T follicular helper cell (primary cell): ENCODE measurements around the gene VPS18.
"Not testable (repeated sequence)": the region's sequence is repeated elsewhere in the genome, so short reads cannot be mapped to it uniquely, and the experiment has no call there.

Experiments
- DNase-seq: peaks from one replicate; pipeline ENCODE4 v3.0.0-alpha.2; 2020; ENCODE audit warnings: low read depth
- total RNA-seq, 2 experiments: gene quantifications; one replicate each; lab custom pipeline; 2026; lab: John Stamatoyannopoulos, UW

The VPS18 gene, protein sequence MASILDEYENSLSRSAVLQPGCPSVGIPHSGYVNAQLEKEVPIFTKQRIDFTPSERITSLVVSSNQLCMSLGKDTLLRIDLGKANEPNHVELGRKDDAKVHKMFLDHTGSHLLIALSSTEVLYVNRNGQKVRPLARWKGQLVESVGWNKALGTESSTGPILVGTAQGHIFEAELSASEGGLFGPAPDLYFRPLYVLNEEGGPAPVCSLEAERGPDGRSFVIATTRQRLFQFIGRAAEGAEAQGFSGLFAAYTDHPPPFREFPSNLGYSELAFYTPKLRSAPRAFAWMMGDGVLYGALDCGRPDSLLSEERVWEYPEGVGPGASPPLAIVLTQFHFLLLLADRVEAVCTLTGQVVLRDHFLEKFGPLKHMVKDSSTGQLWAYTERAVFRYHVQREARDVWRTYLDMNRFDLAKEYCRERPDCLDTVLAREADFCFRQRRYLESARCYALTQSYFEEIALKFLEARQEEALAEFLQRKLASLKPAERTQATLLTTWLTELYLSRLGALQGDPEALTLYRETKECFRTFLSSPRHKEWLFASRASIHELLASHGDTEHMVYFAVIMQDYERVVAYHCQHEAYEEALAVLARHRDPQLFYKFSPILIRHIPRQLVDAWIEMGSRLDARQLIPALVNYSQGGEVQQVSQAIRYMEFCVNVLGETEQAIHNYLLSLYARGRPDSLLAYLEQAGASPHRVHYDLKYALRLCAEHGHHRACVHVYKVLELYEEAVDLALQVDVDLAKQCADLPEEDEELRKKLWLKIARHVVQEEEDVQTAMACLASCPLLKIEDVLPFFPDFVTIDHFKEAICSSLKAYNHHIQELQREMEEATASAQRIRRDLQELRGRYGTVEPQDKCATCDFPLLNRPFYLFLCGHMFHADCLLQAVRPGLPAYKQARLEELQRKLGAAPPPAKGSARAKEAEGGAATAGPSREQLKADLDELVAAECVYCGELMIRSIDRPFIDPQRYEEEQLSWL
- total RNA-seq = 40.3 to 61.0 reads per million in 2 experiments

DNA sequence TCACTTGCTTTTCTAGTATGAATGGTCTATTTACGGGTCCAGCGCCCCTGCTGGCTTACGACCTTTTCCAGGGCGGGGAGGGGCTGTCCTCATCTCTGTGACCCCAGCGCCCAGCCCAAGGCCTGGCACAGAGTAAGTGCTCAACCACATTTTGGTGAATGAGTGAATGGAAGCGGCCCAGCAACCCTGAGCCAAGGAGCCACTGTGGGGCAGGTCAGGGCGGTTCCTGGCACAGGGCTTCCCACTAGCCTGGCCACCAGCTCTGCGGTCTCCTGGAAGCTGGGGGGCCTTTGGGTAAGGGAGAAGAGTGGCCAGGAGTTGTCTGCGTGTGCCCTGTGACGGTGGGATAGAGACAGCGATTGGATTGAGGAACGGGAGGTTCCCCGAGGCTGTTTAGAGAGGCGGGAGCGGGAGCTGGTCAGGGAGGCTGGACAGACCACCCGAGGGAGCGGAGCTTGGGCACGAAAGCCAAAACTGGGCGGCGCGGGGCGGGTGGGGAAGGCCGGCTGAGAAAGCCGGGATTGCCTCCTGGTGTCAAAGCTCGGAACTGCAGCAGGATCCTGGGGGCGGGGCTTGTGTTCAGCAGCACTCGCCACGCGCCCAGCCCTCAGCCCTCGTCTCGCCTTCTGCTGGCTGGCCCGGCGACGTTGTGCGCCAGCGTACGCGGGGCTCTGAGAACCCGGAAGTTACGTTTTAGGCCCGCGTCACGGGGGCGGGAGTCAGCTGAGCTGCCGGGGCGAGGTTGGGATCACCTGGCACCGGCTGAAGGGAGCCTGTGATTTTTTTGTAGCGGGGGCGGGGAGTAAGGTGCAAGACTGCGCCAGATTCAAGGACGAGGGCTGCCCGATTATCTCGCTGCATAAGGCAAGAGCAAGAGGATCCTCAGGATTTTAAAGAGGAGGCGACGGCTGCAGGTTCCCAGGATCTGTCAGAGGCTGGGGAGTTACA, at the start of gene VPS18:
TSS of gene VPS18 (plus strand) at position 718 of the 948 bp plus-strand sequence. CDS start 319 bp downstream, outside the sequence.
- DNase-seq = peak; percentile 98

DNA sequence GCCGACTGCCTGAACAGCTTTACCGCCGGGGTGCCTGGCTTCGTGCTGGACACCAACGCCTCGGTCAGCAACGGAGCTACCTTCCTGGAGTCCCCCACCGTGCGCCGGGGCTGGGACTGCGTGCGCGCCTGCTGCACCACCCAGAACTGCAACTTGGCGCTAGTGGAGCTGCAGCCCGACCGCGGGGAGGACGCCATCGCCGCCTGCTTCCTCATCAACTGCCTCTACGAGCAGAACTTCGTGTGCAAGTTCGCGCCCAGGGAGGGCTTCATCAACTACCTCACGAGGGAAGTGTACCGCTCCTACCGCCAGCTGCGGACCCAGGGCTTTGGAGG, 49.6 kb upstream of the VPS18 start:
- DNase-seq = no peak

DNA sequence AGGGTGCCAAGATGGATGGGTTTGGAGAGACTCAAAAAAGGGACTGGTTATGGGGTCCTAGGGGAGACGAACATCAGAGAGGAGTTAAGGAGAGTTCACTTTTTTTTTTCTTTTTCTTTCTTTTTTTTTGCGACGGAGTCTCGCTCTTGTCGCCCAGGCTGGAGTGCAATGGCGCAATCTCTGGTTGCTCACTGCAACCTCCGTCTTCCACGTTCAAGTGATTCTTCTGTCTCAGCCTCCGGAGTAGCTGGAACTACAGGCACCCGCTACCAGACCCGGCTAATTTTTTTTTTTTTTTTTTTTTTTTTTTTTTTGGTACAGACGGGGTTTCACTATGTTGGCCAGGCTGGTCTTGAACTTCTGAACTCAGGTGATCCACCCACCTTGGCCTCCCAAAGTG, 49.2 kb upstream of the VPS18 start:
- DNase-seq = no peak

DNA sequence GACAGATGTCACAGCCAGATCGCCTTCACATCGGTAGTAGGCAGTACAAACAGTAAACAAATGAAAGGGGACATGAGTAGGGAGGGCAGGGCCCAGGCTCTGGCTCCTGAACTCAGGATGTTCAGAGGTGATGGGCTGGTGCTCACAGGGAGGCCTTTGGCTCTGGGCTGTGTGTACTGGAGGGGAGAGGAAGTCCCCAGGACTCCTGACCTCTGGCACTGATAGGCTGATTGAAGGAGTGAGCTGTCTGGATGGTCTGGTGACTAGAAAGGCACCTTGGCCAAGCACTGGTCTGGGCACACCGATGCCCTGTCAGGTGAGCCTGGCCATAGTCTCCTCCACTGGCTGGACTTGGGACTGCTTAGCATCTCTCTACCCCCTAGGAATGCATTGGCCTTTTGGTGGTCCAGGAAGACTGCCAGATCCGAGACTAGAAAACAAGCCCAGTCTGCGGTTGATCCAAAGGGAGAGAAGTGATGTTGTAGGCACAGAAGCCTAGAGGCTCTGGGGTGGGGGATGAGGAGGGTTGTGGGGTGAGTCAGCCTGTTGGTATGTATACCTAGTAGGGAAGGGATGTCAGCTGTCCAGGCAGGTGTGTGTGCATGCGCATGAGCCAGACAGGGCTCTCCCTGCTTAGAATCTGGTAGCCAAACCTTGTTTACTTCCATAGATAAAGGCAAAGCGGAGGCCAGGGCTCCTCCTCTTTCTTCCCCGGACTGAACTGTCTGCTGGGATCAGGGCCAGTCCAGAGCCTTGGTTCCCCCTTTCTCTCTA, 48.6 kb upstream of the VPS18 start:
- no peak for DNase-seq

DNA sequence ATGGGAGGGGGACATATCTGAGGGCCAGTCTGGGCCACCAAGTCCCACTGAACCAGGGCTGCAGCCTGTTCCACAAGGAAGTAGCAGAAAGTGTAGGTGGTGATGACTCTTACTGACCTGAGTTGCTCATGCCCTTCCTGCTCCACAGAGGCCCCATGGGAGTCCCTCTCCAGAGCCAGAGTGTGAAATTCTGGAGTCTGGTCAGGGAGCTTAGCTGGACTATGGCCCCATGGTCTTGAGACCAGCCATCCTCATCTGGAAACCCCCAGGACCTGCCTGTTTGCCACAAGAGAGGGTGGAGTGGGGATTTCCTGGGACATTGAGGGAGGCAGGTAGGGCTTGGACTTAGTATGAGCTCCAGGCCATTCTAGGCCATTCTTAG, 47.4 kb upstream of the VPS18 start:
- no peak for DNase-seq

DNA sequence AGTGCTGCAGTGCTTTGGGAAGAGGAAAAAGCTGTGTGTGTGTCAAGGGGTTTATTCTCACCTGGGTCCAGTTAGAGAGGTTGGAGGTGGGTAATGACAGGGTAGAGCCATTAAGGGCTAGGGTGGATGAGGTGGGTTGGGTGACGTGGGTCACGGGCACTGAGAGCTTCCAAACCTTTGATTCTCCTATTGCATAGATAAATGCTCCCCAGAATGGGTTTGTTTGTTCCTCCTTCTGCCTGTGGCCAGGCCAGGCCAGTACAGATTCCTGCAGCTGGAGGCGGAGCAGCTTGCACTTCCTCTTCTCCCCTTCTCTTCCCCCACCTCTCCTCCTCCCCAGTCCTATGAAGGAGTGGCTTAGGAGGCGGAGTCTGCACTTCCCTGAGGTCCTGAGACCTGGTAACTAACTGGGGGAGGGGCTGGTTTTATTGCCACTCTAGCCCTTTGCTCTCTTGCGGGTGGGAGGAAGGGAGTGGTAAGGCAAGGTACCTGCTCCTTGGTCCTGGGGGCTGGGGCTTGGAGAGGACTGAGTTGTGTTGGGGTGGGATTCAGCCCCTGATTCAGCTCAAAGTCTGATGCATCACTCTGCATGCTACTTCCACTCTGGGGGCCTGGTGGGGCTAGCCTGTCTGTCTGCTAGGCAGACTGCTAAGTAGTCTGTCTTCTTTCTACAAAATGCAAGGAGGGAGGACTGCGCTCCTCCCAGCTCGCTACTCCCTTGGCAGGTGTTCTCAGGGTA, 46.9 kb upstream of the VPS18 start:
- no peak for DNase-seq

DNA sequence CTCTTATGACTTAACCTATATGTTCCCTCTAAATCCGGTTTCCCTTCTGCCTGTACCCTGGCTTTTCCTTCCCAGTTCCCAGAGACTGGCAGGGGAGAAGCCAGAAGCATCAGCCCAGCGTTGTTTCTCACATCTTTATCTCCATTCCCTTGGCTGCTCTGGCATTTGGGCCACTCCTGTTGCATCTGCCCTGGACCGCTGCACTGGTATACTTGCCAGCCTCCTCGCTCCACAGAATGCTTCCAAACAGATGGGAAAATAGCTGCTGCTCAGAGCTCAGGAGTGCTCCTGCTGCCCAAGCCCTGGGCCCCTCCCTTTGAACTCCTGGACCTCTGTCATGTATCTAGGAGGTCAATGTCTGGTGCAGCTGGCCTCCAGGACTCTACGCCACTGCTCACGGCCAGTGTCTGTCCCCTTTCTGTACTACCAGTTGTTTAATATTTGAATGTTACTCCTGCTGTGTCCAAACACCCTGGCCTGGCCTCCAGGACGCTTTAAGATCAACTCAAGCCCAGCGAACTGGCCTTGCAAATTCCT, 43.6 kb upstream of the VPS18 start:
- no peak for DNase-seq

DNA sequence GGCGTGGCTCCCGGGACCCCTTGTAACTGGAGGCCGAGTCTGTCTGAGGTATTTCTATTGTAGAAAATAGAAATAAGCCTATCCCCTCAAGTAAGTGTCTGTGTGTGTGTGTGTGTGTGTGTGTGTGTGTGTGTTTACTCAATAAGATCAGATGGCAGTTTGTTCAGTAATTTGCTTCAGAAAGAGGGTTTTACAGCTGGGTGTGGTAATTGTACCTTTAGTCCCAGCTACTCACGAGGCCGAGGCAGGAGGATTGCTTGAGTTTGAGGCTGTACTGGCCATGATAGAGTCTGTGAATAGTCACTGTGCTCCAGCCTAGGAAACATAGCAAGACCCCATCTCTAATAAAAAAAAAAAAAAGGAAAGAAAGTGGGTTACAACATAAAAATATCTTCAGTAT, 41.7 kb upstream of the VPS18 start:
- DNase-seq = no peak

DNA sequence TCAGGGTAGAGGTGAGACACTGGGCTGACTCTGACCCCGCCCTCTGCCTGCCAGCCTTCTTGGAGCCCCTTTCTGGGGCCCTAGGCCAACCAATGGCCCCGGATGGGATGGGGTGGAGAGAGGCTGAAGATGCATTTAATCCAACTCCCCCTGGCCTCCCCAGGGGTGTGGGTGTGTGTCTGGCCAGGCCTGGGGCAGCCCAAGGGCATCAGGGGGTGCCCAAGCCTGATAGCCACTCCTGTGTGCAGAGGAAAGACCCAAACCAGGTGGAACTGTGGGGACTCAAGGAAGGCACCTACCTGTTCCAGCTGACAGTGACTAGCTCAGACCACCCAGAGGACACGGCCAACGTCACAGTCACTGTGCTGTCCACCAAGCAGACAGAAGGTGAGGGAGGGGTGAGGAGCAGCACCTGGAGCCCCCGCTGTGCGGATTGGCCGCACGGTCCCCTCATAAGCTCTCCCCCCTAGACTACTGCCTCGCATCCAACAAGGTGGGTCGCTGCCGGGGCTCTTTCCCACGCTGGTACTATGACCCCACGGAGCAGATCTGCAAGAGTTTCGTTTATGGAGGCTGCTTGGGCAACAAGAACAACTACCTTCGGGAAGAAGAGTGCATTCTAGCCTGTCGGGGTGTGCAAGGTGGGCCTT, 40.9 kb upstream of the VPS18 start:
- DNase-seq = no peak

DNA sequence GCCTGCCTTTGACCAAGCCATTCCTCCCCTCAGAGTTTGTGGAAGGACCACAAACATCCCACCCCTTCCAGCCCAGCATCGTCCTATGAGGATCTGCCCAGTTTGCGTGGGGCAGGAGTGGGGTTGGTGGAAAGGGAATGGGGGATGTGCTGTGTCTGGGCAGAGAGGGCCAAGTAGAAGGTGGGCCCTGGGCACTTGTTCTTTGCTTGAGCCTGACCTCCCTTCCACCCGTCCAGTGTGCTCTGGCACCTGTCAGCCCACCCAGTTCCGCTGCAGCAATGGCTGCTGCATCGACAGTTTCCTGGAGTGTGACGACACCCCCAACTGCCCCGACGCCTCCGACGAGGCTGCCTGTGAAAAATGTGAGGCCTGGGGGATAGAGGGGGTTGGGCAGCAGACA, 40.1 kb upstream of the VPS18 start:
- DNase-seq = no peak

DNA sequence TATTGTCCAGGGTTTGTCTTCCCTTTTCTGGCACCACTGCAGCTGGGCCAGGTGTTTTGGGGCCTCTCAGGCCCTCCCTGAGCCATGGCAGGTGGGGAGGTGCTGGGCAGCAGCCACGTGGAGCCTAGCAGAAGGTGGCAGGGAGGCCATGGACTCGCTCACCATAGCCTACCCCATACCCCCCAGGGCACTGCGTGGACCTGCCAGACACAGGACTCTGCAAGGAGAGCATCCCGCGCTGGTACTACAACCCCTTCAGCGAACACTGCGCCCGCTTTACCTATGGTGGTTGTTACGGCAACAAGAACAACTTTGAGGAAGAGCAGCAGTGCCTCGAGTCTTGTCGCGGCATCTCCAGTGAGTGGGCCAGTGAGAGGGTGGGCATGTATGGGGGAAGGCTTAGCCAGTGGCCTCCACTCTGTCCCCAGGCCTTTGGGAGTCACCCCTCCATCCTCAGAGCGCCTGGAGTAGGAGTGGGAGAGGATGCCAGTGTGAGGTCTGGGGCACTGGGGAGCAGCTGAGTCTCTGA, 38.5 kb upstream of the VPS18 start:
- DNase-seq = no peak

DNA sequence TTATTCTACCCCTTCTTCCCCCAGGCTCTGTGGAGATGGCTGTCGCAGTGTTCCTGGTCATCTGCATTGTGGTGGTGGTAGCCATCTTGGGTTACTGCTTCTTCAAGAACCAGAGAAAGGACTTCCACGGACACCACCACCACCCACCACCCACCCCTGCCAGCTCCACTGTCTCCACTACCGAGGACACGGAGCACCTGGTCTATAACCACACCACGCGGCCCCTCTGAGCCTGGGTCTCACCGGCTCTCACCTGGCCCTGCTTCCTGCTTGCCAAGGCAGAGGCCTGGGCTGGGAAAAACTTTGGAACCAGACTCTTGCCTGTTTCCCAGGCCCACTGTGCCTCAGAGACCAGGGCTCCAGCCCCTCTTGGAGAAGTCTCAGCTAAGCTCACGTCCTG, 37.5 kb upstream of the VPS18 start:
- DNase-seq = no peak

DNA sequence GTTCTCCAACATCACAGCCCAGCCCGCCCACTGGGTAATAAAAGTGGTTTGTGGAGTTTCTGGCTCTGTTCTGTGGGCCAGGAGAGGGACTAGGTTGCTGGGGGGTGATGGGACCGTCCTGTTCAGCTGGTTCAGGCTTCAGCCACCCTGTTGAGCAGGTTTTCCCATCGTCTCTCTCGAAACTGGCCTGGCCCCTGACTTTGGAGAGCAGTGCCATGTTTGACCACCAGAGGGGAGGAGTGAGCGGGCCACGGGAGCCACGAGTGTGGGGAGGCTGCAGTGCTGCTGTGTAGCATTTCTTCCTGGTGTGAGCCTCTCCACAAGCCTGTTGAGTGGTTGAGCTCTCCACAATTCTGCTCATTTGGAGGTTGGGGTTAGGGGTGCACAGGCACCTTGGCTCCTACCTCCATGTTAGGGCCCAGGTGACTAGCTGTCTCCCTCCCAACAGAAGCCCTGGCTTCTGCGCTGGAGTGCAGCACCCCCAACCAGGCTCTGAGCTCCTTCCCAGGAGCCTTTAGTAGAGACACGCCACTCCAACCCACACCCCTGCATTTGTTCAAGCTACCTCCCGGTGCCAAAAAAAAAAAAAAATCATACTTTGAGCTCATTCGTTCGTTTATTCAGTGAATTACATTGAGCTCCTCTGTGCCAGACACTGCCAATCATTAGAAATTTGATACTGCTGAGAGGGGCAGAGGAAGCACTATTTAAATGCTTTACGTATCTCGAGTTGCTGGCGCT, 36.5 kb upstream of the VPS18 start:
- peak; percentile 68 for DNase-seq

DNA sequence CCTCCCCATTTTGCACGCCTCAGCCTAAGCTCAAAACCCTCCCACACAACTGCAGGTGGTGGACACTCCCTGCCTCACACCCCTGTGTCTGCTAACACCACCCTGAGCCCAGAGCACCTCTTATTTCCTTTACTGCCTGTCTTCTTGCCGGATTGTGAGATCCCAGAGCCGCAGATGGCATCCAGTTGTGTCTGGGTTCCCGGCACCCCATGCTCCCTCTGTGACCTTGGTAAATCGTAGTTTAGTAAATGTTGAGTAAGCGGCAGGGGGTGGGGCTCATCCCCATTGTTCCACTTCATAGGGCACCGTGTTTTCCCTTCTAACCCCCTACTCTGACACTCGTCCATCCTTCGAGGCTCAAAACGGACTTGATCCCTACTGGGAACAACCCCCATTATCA, 35.5 kb upstream of the VPS18 start:
- DNase-seq = no peak

DNA sequence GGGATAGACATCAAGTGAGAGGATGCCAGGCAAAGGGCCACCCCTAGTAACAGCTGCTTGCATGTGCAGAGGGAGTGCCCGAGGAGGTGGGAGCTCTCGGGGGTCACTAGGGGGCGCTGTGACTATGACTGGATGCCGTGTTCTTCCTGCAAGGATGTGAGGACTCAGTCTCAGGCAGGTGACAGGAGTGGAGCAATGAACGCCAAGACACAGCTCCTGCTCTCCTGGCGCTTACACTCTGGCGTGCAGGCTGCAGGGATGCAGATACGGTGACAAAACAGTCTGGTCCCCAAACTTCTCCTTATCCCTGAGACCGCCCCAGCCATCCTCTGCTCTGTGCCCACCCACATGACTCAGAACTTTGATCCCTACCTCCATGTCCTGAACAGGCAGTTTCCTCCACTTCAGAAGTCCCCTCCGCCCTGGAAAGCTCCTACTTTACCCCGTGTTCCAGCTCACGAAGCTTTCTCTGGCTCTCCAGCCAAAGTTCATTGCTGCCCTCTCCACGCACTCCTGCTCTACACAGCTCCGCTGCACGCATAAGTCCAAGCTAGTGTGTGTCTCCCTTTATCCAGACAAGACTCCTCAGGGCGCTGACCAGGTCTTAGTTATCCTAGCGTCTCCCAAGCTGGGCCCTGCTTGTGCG, 34.9 kb upstream of the VPS18 start:
- DNase-seq = peak; percentile 75

DNA sequence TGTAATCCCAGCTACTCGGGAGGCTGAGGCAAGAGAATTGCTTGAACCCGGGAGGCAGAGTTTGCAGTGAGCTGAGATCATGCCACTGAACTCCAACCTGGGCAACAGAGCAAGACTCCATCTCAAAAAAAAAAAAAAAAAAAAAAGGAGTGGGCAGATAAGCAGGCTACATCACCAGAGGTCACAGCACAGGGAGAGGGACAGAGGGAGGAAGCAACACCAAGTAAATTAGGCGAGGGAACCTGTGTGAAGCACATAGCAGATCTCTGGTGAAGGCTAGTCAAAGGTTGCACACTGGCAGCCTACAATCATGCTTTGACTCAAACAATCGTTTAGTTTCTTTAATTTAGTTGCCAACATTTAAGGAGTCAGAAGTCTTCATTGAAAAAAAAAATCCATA, 33.1 kb upstream of the VPS18 start:
- DNase-seq = not testable (repeated sequence)

DNA sequence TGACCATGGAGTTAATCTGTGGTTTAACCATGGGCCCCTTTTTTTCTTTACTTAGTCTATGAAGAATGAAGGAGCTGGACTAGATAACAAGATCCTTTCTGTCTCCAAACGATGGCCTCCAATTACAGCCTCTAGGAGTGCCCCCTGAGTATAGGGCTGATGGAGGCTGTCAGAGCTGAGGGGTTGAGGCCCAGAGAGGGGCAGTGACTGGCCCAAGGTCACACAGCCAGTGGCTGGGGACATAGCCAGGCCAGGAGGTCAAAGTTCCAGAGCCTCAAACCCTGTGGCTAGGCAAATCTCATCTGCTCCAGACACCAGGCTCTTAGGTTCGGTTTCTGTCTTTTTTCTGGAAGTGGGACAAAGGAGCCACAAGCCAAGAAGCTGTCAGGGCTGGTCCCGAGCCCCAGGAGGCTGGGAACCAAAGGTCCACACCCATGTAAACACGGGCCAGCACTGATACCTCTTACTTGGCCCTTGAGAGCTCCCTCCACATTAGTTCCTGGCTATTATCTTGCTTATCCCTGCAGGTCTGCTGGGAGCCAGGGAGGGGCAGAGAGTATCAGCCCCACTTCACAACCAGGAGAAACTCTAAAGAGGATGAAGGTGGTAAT, 30.5 kb upstream of the VPS18 start:
- DNase-seq = no peak

DNA sequence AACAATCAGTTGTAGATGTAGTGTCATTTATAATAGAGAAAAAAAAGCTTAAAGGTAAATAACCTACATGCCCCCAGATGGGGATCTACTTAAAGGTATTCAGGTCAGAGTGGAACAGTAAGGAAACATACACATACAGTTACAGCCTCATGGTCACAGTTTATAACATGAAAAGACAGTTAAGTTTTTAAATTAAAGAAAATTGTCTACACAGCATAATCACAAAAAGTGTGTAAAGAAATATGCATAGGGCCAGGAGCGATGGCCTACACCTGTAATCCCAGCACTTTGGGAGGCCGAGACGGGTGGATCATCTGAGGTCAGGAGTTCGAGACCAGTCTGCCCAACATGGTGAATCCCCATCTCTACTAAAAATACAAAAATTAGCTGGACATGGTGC, 27.1 kb upstream of the VPS18 start:
- DNase-seq = no peak
